GM12872 (cell line): ENCODE results near the gene RBM33.

Source experiments
- TF ChIP-seq, protein P1 (sequence below): IDR thresholded peaks from 3 replicates; pipeline ENCODE4 v1.5.1; 2011; ENCODE audit warnings: low read depth, mild to moderate bottlenecking, low read length, moderate library complexity; ENCODE audit not compliant: insufficient read depth

Gene RBM33

DNA sequence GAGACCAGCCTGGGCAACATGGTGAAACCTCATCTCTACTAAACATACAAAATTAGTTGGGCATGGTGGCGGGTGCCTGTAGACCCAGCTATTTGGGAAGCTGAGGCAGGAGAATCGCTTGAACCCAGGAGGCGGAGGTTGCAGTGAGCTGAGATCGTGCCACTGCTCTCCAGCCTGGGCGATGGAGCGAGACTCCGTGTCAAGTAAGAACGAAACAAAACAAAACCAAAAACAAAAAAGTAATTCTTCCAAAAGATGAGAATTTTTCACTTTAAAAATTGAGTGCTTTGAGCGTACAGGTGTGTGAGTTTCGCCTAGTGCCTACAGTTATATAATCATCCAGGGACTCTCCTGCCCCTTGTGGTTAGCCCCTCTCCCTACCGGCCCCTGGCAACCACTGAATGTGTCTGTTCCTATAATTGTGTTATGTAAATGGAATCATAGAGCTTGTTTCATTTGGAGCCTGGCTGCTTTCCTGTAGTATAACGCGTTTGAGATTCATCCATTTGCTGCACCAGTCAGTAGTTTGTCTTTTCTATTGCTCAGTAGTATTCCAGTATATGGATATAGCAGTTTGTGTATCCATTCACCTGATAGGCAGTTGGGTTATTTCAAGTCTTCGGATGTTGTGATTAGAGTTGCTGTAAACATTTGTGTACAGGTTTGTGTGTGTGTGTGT lies 80.0 kb downstream of the RBM33 start:
- TF ChIP-seq, protein P1, sequence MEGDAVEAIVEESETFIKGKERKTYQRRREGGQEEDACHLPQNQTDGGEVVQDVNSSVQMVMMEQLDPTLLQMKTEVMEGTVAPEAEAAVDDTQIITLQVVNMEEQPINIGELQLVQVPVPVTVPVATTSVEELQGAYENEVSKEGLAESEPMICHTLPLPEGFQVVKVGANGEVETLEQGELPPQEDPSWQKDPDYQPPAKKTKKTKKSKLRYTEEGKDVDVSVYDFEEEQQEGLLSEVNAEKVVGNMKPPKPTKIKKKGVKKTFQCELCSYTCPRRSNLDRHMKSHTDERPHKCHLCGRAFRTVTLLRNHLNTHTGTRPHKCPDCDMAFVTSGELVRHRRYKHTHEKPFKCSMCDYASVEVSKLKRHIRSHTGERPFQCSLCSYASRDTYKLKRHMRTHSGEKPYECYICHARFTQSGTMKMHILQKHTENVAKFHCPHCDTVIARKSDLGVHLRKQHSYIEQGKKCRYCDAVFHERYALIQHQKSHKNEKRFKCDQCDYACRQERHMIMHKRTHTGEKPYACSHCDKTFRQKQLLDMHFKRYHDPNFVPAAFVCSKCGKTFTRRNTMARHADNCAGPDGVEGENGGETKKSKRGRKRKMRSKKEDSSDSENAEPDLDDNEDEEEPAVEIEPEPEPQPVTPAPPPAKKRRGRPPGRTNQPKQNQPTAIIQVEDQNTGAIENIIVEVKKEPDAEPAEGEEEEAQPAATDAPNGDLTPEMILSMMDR = peak; percentile 53

DNA sequence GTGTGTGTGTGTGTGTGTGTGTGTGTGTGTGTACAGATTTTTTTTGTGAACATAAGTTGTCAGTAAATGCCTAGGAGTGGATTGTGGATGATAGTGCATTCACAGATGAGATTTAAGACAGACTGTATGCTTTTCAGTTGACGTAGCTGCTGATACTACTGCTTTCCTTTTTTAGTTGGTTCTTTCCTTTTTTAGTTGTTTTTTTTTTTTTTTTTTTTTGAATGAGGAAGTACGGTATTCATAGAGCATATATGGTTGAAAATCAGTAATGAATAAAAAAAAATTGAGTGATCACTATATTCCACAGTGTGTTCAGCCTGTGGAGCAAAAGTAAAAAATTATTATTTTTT lies 80.5 kb downstream of the RBM33 start:
- TF ChIP-seq, protein P1 = no peak

DNA sequence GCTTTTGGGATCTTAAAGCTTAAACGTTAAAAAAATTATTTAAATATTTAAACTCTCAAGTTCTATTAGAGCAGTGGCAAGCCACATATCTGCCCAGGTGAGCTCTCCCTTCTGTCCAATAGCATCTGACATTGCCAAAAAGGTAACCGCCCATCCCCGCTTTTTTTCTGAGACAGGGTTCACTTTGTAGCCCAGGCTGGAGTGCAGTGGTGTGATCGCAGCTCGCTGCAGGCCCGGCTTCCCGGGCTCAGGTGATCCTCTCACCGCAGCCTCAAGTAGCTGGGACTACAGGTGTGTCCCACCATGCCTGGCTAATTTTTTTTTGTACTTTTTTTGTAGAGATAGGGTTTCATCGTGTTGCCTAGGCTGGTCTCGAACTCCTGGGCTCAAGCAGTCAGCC lies 83.2 kb downstream of the RBM33 start:
- TF ChIP-seq, protein P1 = no peak

DNA sequence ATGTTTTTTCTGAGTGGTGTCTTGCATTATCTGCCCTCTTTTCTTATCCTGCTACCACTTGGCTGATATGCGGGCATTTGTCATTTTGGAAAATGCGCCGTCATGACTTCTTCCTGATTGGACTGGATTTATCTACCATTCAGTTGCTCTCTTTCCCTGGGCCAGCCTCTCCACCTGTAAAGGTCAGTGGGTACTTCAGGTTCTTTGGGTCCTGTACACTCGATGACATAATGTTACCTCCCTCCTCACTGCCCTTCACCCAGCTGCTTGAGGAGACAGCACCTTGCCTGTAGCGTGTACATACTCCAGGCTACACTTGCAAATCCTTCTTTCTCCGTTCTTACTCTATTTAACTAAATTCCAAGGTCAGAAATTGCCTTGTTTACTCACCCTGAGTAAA lies 83.7 kb downstream of the RBM33 start:
- TF ChIP-seq, protein P1 = no peak

DNA sequence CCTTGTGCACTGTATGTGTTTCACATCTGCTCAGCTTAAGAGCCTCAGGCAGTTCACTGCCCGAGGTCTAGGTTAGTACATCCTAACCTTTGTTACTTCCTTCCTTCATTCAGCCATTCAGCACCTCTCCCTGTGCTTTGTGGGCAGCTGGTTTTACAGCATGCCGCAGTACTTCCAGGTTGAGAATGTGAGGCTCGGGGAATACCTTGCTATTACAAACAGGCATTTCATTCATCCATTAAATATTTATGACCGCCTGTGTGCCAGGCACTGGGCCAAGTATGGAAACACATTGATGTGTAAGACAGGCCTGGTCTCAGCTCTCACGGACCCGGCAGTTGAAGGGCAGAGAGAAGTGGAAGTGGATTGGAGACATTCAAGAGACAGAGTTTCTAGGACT lies 85.4 kb downstream of the RBM33 start:
- TF ChIP-seq, protein P1 = no peak

DNA sequence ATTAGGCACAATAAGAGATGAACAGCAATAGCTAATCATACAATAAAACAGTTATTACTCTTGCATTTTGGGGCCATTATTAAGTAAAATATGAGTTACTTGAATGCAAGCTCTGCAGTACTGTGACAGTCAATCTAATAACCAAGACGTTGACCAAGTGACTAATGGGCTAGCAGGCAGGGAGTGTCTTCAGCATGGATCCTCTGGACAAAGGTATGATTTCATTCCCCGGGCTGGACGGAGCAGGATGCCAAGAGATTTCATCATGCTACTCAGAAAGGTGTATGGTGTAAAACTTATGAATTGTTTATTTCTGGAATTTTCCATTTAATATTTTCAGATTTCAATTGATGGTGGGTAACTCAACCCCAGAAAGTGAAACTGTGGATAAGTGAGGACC lies 86.9 kb downstream of the RBM33 start:
- TF ChIP-seq, protein P1 = no peak

DNA sequence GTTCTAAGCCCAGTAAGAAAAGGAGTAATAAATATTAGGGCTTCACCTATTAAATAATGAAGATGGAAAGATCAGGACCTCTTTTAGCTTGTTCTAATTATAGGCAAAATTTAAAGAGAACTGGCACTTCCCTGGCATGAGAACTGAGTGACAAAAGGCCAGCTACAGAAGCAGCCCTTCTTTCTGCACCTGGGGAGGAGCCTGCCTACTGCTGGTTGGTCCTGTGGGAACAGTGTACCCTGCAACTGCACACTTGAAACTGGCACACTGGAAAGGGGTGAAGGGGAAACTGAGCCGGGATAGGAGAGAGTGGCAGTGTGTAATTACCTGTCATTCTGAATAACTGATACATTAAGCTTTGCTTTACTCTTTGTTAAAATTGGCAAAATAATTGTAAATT lies 87.4 kb downstream of the RBM33 start:
- TF ChIP-seq, protein P1 = no peak

DNA sequence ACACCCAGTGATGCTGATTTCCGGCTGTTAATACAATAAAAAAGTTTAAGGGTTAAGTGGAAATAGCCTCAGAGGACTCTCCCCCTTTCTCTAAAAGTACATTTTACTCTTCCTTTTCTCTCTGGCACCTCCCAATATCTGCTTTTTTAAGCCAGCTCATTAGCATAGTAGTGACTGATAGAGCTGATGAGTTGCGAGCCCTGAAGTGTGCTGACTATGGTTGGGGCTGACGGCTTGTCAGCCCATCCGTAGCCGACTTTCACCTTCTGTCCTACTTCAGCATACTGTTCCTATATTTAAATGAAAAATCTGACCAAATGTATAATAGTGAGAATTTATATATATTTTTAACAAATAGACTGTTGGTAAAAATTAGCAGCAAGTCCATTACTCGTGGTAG lies 87.8 kb downstream of the RBM33 start:
- TF ChIP-seq, protein P1 = no peak
